ENCODE data around the gene TRAPPC4.
A peak's percentile ranks its signal among the peaks of the same experiment; 100 is the strongest.
"Not testable (repeated sequence)": the region's sequence is repeated elsewhere in the genome, so short reads cannot be mapped to it uniquely, and the experiment has no call there.

The TRAPPC4 gene

DNA sequence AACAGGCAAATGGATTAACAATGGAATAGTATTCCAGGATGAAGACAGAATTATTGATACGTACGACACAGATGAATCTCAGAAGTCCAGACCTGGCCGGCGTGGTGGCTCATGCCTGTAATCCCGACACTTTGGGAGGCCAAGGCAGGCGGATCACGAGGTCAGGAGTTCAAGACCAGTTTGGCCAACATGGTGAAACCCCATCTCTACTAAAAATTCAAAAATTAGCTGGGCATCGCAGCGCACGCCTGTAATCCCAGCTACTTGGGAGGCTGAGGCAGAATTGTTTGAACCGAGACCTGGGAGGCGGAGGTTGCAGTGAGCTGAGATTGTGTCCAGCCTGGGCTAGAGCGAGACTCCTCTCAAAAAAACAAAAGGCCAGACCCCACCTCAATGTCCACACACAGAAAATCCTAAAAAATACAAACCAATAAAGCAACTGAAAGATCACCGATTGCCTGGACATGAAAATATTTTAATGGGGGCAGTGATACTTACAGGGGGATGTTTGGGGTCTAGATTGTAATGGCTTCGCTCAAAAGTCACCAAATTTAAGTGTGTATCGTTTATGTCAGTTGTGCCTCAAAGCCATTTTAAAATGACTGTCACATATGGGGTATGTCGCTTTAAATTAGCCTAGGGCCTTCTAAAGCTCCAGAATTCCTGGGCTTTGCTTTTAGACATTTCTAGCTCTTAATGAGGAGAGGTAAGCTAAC, 4.2 kb upstream of the TRAPPC4 start:
- DNase-seq: no peak

DNA sequence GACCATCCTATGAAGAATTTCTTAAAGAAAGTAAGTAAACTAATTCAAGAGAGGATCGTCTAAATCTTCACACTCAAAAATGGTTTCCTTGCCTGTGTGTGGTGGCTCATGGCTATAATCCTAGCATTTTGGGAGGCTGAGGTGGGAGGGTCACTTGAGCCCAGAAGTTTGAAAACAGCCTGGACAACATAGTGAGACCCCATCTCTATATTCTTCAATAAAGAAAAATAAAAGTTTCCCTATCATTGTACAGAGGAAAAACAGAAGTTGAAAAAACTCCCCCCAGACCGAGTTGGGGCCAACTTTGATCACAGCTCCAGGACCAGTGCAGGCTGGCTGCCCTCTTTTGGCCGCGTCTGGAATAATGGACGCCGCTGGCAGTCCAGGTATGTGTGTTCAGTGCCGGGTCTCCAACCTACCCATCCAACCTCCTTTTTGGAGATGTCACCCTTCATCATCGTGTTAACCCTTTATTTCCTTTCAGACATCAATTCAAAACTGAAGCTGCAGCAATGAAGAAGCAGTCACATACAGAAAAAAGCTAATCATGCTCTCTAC, 3.4 kb upstream of the TRAPPC4 start:
- peak; percentile 23 for DNase-seq

DNA sequence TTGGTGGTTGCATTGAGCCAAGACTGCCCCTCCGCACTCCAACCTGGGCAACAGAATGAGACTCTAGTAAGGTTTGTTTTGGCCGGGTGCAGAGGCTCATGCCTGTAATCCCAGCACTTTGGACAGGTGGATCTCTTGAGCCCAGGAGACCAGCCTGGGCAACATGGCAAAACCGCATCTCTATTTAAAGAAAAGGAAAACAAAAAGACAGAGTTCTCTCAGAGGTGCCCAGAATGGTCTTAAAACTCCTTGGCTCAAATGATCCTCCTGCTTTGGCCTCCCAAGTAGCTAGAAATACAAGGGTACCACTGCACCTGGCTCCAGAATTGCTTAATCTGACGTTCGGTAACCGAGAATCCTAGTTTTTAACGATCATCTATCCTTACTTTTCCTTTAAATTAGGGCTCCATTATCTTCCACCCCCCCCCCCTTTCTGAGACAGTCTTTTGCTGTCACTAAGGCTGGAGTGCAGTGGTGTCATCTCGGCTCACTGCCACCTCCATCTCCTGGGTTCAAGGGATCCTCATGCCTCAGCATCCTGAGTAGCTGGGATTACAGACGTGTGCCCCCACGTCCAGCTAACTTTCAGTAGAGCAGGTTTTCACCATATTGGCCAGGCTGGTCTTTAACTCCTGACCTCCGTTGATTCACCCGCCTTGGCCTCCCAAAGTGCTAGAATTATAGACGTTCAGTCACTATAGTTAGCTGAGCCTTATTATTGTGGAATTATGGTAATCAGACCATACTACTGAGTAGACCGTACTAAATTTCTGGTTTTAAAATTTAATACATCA, 2.2 kb upstream of the TRAPPC4 start:
- DNase-seq: no peak

DNA sequence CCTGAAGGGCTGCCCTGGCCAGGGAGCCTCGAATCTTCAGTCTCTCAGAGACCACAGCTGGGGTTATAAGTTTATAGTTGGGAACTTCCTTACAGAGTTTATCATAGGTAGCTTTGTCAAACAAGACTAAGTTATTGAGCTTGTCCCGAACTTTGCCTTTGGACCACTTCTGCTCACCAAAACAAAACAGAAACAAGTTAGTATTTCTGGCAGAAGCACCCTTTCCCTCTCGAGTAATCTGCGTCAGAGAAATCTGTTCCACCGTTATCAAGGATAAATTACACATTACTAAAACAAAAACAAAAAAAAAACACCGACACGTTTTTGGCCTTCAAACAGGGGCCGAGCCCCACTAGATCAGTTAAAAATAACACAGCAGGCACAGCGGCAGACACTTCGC, 1.2 kb upstream of the TRAPPC4 start:
- not testable (repeated sequence) for DNase-seq

DNA sequence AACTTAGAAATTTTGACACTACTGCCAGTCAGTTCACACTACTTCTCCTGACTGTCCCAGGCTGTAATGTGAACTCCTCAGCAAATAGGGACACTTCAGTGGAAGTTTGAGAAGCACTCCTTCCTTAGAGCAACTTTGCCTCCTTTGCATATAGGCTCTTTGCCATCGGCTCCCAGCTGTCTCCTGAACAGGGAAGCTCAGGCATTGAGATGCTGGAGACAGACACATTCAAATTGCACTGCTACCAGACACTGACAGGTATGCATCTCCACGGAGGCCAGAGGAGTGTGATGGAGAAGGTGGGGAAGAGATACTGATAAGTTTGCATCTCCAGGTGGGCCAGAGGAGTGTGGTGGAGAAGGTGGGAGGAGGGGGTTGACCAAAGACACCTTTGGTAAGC, 1.4 kb downstream of the TRAPPC4 start:
- DNase-seq: no peak

DNA sequence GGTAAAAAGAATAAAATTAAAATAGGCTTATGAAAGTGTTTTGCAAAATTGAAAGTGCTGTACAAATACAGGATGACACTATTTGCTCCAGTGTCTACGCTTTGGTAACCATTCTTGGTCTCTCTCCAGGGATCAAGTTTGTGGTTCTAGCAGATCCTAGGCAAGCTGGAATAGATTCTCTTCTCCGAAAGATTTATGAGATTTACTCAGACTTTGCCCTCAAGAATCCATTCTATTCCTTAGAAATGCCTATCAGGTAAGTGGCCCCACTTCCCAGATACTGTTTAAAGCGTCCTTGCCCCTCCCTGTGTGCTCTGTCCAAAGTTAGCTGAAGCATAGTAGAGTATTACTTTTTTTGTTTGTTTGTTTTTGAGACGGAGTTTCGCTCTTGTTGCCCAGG, 3.1 kb downstream of the TRAPPC4 start:
- no peak for DNase-seq

DNA sequence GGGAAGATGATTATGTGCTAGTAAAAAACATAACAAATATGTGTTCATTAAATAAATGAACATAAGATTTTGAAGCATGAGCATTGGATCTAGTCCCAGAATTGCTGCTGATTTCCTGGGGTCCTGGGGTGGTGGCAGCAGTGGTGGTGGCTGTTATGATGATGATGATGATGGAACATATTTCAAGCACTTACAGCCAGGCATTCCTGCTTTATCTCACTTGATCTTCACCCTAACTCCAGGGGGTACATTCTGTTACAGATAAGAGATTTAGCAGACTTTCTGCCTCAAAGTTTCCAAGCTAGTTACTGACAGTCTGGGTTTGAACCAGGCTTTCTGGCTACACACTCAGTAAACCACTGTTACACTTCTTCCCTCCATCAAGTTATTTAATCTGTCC, 5.2 kb downstream of the TRAPPC4 start:
- no peak for DNase-seq

DNA sequence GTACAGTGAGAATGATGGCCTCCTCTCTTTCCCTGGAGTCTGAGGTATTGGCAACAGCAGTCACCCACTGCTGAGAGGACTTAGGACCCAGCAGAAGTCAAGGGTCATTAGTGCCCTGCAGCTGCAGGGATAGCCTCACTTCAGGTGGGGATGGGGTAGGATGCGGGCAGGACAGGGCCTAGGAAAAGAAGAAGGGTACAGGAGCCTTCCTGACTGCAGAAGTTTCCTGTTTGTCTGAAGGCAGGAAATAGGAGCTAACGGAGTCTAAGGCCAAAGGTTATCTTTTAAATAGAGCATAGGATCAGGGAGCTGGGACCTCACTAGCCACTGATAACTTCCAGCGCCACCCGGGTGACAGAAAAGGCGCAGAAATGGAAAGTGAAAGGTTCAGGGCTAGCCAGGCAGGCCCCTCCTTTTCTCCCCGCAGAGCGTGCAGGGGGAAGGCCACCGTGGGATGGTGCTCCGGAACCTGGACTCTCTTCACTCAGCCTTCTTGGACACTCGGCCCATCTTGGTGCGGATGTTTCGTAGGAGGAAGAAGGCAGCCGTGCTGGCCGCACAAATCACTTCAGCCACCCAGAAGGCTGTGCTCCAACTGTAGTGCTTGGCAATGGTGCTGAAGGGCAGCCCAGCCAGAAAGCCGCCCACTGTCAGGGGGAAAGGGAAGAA, 6.0 kb downstream of the TRAPPC4 start:
- DNase-seq: no peak

DNA sequence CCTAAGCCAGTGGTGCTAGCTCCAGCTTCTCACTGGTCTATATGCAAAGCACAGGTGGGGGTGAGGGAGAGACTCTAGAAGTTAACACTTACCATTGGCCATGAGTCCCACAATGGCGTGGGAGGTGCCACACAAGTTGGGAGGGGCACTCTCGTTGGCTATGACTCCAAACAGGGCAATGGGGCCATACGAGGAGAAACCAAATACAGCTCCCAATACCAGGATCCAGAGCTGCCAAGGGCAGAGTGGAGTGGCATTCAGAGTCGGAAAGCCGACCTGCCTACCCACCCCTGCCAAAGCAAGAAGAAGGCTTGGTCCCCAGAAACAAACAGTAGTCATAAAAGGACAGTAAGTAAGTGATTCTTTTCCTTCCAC, 6.5 kb downstream of the TRAPPC4 start:
- DNase-seq: no peak

DNA sequence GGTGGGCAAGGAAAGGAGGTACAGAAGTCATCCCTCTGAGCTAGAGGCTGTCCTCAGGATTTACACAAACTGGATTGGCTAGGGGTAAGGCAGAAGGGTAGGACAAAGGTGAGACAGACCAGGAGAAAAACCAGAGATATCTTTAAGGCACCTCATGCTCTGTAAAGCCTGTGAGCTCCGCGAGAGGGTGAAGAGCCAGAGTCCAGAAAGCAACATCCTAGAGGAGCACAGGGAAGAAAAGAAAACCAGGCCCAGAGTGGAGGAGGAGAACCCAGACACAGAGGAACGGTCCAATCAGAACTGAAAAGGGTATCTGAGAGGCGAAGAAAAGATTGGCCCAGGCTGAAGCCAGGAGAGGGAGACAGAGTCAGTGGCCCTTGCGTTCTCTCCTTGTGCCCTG, 7.0 kb downstream of the TRAPPC4 start:
- DNase-seq: no peak

DNA sequence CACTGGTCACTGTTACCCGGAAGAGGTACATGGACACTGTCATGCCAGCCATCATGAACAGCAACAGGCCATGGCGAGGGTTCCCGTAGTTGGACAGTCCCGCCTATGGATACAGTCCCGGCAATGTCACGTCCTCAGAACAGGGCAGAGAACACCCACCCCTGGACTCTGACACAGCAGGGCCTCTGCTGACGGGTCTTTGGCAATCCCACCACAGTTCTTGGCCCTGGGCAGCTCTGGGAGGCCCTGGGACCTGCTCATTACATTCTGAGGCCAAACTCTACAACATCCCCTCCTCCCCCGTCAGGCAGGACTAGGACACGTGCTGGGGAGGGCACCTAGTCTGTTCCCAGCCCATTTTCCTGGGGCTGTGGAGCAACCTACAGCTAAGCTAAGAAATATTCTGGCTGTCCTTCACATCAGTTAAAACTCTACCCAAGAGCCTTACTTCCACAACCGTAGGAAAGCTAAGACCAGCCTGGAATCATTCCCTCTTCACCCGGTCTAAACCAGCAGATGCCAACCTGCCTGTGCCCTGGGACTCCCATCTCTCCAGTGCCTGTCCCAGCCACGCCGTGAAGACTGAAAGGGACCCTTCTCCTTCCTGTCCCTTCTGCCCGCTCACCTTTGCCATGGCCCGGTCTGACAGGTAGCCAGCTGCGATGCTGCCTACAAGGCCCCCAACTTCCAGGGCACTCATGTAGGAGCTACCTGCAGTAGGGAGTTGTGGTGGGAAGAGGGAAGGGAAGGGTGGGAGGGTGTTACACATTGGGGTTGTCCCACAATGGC, 7.6 kb downstream of the TRAPPC4 start:
- DNase-seq: no peak

DNA sequence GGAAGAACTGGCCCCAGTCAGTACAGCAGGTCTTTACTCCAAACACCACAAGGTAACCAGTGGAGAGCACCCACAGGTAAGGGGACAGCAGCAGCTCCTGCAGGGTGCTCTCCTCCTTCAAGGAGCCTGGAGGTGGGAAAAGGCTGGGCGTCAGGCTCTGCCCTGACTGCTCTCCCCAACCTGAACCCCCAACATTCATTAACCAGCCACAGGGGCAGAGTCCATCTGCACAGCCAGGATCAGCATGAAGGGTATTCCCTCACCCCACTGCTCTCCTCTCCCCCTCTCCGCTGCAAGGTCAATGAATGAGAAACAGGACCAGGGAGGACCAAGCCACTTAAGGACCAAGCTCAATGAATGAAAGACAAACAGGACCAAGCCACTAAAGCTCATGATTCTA, 8.4 kb downstream of the TRAPPC4 start:
- no peak for DNase-seq

DNA sequence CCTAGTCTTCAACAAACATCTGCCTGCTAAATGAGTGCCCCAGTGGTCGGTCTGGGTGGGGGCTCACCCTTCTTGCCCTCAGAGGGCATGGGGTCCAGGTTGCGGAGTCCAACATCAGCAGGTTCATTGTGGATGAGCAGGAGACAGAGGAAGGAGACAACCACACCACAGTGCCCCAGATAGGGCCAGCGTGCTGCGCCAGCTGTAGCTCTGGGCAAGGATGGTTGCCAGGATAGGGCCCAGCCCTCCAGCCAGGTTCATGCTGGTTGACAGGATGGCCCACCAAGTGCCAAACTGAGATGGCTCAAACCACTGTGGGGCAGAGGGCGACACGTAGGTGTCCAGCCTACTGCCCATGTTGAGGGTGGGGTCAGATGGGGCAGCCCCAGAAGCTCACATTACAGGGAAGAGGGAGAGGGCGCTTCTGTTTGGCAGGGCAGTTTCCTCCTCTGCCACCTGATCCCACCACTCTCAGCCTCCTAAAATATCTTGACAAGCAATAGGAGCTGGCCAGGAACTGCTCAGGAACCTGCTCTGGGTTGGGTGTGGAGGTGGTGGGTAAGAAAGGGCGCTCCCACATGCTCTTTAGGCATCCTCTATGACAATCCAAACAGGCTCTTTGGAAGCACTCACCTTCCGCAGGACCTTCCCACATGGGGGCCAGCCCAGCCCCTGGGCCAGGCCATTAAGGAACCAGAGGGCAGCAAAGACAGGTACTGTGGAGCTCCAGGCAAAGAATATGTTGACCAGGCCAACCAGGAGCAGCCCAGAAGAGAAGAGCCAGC, 9.2 kb downstream of the TRAPPC4 start:
- DNase-seq: no peak

DNA sequence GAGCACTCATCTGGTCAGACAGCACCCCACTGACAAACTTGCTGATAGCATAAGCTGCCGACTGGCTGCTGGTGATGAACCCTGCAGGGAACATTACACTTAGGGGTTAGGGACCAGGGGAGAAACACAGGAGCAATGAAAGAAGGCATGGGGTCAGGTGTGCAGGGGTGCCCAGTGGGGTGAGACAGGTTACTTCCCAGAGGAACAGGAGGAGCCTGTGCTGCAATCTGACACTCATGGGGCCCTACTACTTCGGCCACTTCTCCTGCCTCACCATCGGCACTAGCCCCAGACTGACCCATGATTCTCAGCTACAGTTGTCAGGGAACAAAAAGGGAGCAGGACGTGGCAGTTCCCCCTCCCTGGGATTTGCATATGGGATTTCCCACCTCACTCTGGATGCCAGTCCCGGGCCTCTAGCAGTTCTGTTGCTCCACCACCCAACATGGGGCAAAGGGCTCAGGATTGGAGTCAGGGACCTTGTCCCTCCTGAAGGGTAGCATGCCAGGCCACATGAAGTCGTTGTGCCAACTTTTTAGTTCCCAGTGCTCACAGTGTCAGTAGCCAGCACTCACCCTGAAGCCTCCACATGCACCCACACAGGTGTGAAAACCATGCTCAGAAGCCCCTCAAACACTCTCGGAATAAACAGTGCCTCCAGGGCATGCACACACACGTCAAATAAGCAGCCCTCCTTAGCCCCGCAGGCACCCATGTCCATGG, 9.9 kb downstream of the TRAPPC4 start:
- DNase-seq: no peak

DNA sequence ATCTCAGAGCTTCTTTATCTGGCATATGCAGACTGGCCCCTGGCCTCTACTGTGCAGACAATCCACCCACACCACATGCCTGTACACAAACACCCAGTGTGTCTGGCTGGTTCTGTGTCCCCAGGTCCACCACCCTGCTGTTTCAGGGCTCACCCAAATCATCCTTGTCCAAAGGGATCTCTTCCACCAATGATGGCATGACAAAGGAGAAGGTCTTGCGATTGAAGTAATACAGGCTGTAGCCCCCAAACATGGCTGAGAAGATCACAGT, 10.4 kb downstream of the TRAPPC4 start:
- no peak for DNase-seq

DNA sequence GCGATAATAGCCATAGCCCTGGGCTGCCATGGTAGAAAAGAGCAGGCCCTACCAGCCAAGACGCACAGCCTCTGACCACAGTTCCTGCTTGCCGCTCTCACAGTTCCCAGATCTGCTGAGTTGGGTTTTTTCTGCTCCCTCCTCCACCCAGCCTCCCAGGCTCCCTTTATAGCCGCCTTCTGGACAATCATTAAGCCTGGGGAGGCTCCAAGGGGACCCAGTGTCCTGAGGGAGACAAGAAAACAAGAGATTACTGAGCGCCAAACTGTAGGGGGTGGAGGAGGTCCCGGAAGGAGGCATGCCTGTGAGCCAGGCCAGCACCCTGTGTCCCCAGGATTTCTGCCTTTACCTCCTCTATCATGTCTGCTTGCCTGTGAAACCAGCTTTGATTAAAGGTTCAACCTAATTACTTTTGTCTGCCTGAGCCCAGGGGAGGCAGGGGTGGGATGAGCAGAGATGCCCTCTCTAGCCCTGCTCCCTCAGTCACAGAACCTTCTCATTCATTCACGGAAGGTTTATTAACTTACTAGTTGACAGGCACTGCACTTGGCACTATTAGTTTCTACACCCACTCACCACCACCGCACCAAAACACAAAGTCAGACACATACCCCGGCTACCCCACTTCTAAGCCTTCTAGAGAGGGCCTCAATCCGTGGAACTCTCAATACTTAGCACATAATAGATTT, 10.9 kb downstream of the TRAPPC4 start:
- DNase-seq: peak; percentile 60

DNA sequence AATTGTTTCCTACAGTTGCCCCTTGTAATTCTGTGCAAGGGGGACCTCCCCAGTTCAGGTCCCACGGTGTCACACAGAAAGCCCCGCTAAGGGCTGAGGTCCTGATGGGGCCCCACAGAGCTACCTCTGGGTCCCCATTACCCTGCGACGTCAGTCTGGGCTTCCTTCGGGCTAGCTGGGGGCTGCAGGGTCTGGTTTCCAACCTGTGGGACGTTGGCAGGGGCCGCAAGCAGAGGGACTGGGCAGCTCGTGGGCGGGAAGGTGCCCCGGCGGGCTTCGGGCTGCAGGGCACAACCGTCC, 11.4 kb downstream of the TRAPPC4 start:
- DNase-seq: no peak

DNA sequence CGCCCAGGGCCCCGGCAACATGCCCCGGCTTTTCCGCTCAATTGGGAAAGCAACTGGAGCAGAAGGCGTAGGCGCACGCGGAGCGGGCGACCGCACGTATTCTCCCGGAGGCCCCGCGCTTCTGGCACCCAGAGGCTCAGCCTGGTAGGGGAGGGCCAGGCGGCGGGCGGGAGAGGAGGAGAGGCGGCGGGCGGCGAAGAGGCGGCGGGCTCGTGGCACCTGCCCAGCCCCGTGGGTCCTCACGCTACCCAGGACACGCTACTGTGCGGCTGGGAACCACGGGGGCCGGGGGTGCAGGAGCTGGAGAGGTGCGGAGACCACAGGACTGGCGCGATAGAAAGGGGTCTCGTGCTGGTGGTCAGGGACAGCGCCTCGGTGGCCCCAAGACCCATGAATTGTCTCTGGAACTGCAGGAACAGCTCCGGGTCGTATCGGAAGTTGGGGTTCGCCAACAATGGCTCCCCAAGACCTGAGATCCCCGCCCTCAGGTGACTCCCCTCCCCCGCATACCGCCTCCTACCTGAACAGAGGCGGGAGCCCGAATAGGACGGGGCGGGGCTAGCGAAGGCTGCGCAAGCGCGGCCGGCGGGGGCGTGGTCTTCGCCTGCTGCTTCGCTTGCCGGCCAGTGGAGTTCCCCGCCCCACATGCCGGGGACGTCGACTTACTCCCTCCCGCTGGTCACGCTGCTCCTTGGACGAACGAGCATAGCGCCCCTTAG, 11.9 kb downstream of the TRAPPC4 start, which contains the start of gene SLC37A4:
TSS of gene SLC37A4 (minus strand) at position 549 of the 719 bp plus-strand sequence.
- peak; percentile 98 for DNase-seq

DNA sequence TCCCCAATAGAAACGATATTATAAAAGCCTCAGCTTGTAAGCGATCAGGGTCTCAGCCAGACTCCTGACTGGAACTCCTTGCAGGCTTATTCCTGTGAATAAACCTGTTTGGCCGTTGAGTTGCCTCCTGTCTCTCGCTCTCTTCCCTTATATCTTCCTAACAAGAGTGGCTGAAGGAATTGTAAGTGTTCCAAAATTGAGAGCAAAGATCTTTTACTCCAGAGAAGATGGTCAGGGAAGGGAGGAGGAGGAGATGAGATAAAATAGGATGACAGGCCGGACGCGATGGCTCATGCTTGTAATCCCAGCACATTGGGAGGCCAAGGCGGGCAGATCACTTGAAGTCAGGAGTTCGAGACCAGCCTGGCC, 13.3 kb downstream of the TRAPPC4 start:
- no peak for DNase-seq

DNA sequence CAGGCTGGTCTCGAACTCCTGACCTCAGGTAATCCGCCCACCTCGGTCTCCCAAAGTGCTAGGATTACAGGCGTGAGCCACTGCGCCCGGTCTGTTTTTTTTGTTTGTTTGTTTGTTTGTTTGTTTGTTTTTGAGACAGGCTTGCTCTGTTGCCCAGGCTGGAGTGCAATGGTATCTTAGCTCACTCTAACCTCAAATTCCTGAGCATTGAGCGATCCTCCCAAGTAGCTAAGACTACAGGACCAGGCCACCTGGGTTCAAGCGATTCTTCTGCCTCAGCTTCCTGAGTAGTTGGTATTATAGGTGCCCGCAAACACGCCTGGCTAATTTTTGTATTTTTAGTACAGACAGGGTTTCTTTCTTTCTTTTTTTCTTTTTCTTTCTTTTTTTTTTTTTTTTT, 14.9 kb downstream of the TRAPPC4 start:
- not testable (repeated sequence) for DNase-seq

DNA sequence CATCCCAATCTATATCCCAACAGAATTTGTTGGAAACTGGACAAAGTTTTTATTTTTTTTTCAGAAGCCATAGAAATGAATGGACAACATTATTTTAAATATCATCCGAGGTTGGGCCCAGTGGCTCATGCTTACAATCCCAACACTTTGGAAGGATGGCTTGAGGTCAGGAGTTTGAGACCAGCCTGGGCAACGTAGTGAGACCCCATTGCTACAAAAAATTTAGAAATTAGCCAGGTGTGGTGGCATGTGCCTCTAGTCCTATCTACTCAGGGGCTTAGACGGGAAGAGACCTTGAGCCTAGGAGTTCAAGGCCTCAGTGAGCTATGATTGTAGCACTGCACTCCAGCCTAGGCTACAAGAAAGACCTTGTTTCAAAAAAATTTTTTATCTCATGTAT, 16.2 kb downstream of the TRAPPC4 start:
- no peak for DNase-seq

Data from NCI-H82 (cell line).